Panc1 (cell line): ENCODE data around the gene FSTL5.

Source experiments
- CTCF ChIP-seq: fragments of 450-650 bp; IDR thresholded peaks from 2 replicates; pipeline ENCODE4 v1.5.1; 2017; ENCODE audit warnings: mild to moderate bottlenecking
- POLR2AphosphoS5 ChIP-seq: IDR thresholded peaks from 2 replicates; pipeline ENCODE4 v1.6.1; 2012; ENCODE audit warnings: mild to moderate bottlenecking, low read depth, low read length, moderate library complexity
- SIN3A ChIP-seq: IDR thresholded peaks from 2 replicates; pipeline ENCODE4 v1.6.1; 2012; ENCODE audit warnings: low read depth, mild to moderate bottlenecking, low read length, moderate library complexity, borderline replicate concordance; ENCODE audit not compliant: insufficient read depth

GRCh38 chr4:162140051-162140683 is 23.6 kb downstream of the FSTL5 start:
- no peak for TF ChIP-seq CTCF
- no peak for TF ChIP-seq POLR2AphosphoS5
- no peak for TF ChIP-seq SIN3A
